DND-41 (cell line): ENCODE data around the gene LIAS.

Experiments used
- ATAC-seq: fragments of 200-7000 bp; cut with Tn5 transposase; 3 replicates; pipeline ENCODE4 v1.9.1; 2021; ENCODE audit warnings: low read depth; ENCODE audit not compliant: insufficient read depth
- DNase-seq: peaks from one replicate; pipeline ENCODE4 v3.0.0-alpha.2; 2020
- H2AFZ ChIP-seq: 2 replicates; pipeline ENCODE4 v1.6.0; 2012; ENCODE audit warnings: low read depth, low read length
- H3K27ac ChIP-seq: 2 replicates; pipeline ENCODE4 v1.5.1; 2012; ENCODE audit warnings: low read length, inconsistent platforms
- H3K27me3 ChIP-seq: fragments of 200-600 bp; sonication (generic); 2 replicates; pipeline ENCODE4 v1.6.0; 2012; ENCODE audit warnings: low read length, mild to moderate bottlenecking, inconsistent platforms; ENCODE audit not compliant: insufficient read depth, poor library complexity
- H3K36me3 ChIP-seq: 2 replicates; pipeline ENCODE4 v1.5.1; 2012; ENCODE audit warnings: low read length, inconsistent platforms; ENCODE audit not compliant: insufficient read depth
- H3K4me1 ChIP-seq: 2 replicates; pipeline ENCODE4 v1.5.1; 2012; ENCODE audit warnings: mild to moderate bottlenecking, low read length; ENCODE audit not compliant: insufficient read depth
- H3K4me2 ChIP-seq: 2 replicates; pipeline ENCODE4 v1.6.0; 2012; ENCODE audit warnings: mild to moderate bottlenecking, moderate library complexity, low read length, inconsistent platforms; ENCODE audit not compliant: insufficient read depth
- H3K4me3 ChIP-seq, 2 experiments: fragments of 200-600 bp in 1 of 2; shearing (Covaris generic) in 1 of 2; 2 replicates each; pipeline ENCODE4 v1.5.1; 2012 to 2016; ENCODE audit warnings: inconsistent platforms in 2 of 2, low read length in 2 of 2, mild to moderate bottlenecking in 2 of 2, low read depth in 1 of 2, moderate library complexity in 1 of 2
- H3K79me2 ChIP-seq: 2 replicates; pipeline ENCODE4 v1.6.0; 2012; ENCODE audit warnings: low read length, inconsistent platforms; ENCODE audit not compliant: insufficient read depth
- H3K9ac ChIP-seq: 2 replicates; pipeline ENCODE4 v1.6.0; 2012; ENCODE audit warnings: low read depth, mild to moderate bottlenecking, inconsistent platforms, low read length, moderate library complexity
- H3K9me3 ChIP-seq: 2 replicates; pipeline ENCODE4 v1.5.1; 2012; ENCODE audit warnings: low read length, moderate library complexity, mild to moderate bottlenecking, inconsistent platforms; ENCODE audit not compliant: insufficient read depth, severe bottlenecking
- H4K20me1 ChIP-seq: 2 replicates; pipeline ENCODE4 v1.6.0; 2012; ENCODE audit warnings: low read length; ENCODE audit not compliant: insufficient read depth
- EZH2 ChIP-seq: IDR thresholded peaks from 3 replicates; pipeline ENCODE4 v1.6.1; 2012; ENCODE audit warnings: borderline replicate concordance, low read depth, mild to moderate bottlenecking, moderate library complexity, low read length, inconsistent platforms; ENCODE audit not compliant: severe bottlenecking
- TF ChIP-seq, protein P1 (sequence below): IDR thresholded peaks from 2 replicates; pipeline ENCODE4 v1.5.1; 2012; ENCODE audit warnings: borderline replicate concordance, low read length, moderate library complexity, mild to moderate bottlenecking; ENCODE audit not compliant: poor library complexity, severe bottlenecking; ENCODE audit errors: extremely low read depth

The LIAS gene

DNA sequence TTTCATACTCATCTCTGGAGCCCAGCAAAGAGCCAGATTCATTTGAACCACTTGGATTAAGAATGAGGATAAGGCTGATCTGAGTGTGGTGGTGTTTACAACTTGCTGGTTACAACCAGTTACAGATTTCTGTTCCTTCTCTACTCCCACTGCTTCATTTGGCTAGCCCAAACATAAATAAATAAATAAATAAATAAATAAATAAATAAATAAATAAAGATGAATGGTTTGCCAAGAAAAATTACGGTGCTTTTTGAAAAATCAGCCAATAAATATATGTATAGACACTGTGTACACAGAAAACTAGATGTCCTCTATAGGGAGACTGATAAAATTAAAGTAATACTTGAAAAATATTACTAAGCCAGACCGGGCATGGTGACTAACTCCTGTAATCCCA, 17.3 kb upstream of the LIAS start:
- no peaks in the 10 kb centered on the region for H3K27me3 ChIP-seq
- no peaks in the 10 kb centered on the region for H3K9me3 ChIP-seq
- H3K4me3 ChIP-seq, result no peak overlapping the region
- H3K36me3 ChIP-seq, result no peaks in the 10 kb centered on the region
- H4K20me1 ChIP-seq, result no peaks in the 10 kb centered on the region
- H3K9ac ChIP-seq, result no peak overlapping the region
- H2AFZ ChIP-seq, result no peak overlapping the region
- H3K4me2 ChIP-seq, result no peak overlapping the region
- no peak for TF ChIP-seq EZH2
- TF ChIP-seq, protein P1, sequence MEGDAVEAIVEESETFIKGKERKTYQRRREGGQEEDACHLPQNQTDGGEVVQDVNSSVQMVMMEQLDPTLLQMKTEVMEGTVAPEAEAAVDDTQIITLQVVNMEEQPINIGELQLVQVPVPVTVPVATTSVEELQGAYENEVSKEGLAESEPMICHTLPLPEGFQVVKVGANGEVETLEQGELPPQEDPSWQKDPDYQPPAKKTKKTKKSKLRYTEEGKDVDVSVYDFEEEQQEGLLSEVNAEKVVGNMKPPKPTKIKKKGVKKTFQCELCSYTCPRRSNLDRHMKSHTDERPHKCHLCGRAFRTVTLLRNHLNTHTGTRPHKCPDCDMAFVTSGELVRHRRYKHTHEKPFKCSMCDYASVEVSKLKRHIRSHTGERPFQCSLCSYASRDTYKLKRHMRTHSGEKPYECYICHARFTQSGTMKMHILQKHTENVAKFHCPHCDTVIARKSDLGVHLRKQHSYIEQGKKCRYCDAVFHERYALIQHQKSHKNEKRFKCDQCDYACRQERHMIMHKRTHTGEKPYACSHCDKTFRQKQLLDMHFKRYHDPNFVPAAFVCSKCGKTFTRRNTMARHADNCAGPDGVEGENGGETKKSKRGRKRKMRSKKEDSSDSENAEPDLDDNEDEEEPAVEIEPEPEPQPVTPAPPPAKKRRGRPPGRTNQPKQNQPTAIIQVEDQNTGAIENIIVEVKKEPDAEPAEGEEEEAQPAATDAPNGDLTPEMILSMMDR, result no peak
- no peak overlapping the region for H3K27ac ChIP-seq
- no peaks in the 10 kb centered on the region for H3K4me1 ChIP-seq
- ATAC-seq (no peak), DNase-seq (no peak)
- no peaks in the 10 kb centered on the region for H3K79me2 ChIP-seq

DNA sequence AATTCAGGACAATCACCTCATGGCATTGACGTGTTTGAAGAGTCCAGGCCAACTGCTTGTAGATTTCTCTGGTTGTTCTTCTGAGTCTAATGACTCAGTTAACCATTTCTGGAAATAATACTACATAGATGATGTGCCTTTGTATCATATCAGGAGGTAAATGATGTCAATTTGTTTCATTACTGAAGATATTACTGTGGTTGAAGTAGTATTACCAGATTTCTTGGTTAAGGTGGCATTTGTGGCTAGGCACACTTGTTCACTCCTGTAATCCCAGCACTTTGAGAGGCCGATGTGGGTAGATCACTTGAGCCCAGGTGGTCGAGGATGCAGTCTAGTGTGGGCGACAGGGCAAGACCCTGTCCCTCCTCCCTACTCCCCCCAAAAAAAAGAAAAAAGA, 15.9 kb upstream of the LIAS start:
- Histone ChIP-seq H3K27me3 (no peaks in the 10 kb centered on the region), H3K4me1 (no peaks in the 10 kb centered on the region), H3K9ac (no peak overlapping the region), H2AFZ (no peak overlapping the region), H3K36me3 (no peaks in the 10 kb centered on the region), H3K27ac (no peak overlapping the region), H3K9me3 (no peaks in the 10 kb centered on the region), H3K4me3 (no peak overlapping the region), H3K4me2 (no peak overlapping the region), H3K79me2 (no peaks in the 10 kb centered on the region), H4K20me1 (no peaks in the 10 kb centered on the region)
- no peak for TF ChIP-seq EZH2
- TF ChIP-seq, protein P1, result no peak
- DNase-seq, result no peak
- no peak for ATAC-seq

- no peak for ATAC-seq
- Histone ChIP-seq H3K4me2 (no peak overlapping the region), H3K27ac (no peak overlapping the region), H3K36me3 (peaks cover 2% of the 10 kb centered on the region), H3K79me2 (no peaks in the 10 kb centered on the region), H2AFZ (no peak overlapping the region), H4K20me1 (0 out of 2 replicates have a peak, but pooled peaks cover 2% of the 10 kb centered on the region), H3K4me3 (no peak overlapping the region), H3K9ac (no peak overlapping the region), H3K9me3 (no peaks in the 10 kb centered on the region), H3K27me3 (no peaks in the 10 kb centered on the region), H3K4me1 (no peaks in the 10 kb centered on the region)
- DNase-seq, result no peak
- TF ChIP-seq, protein P1, result no peak
- no peak for TF ChIP-seq EZH2
These were observed 12.4 kb upstream of the LIAS start for GRCh38 chr4:39446483-39446841.
